H1 (cell line): ENCODE data around the gene DLX5. TPM values are rescaled to one million over a fixed set of nuclear protein-coding genes. Genes with fewer than 3 reads are reported as not detected.

ENCODE experiments used
- CHD7 ChIP-seq: fragments of 300-600 bp; sonication (generic); IDR thresholded peaks from 2 replicates; pipeline ENCODE4 v1.7.1; 2012; ENCODE audit warnings: low read length, moderate library complexity, mild to moderate bottlenecking, inconsistent platforms; ENCODE audit not compliant: insufficient replicate concordance
- SIRT6 ChIP-seq: IDR thresholded peaks from one replicate; pipeline ENCODE4 v1.7.1; 2012; ENCODE audit warnings: low read length, inconsistent platforms
- SP4 ChIP-seq: IDR thresholded peaks from 2 replicates; pipeline ENCODE4 v1.6.1; 2012; ENCODE audit warnings: low read length, inconsistent platforms
- polyA plus RNA-seq, 7 experiments: library from polyadenylated mRNA; depleted of rRNA in 3 of 7; stranded (reverse) in 5 of 7; unstranded in 2 of 7; fragments of >200 nt in 5 of 7; fragments of 200-250 nt in 2 of 7; gene quantifications; 1 replicate in 5 of 7; 2 replicates in 1 of 7; 4 replicates in 1 of 7; pipeline versions ENCODE4 v1.2.1 to v1.2.3, GENCODE V29; 2011 to 2013; ENCODE audit warnings: missing spikeins in 2 of 7, mixed read lengths in 2 of 7
- total RNA-seq: library from RNA; stranded (reverse); fragmentation: NEBNext Ultra II Directional; extraction: Animal tissue kit (Norgen Biotek cat#: 25700); gene quantifications from 2 replicates; pipeline ENCODE4 v1.2.1, GENCODE V29; 2021

The DLX5 gene
- total and polyA plus RNA-seq, 2 of the 8 experiments (the other 6 are each of a cell fraction or from before 2014, with no cell fraction given): not detected

GRCh38 chr7:96982586-96982985 is 42.0 kb downstream of the DLX5 start (continued):
- TF ChIP-seq CHD7 (no peak), SIRT6 (no peak), SP4 (no peak)
